ENCODE results near the gene GTPBP6. TPM values are rescaled to one million over a fixed set of nuclear protein-coding genes. Genes with fewer than 3 reads are reported as not detected.
"Not testable (repeated sequence)": the region's sequence is repeated elsewhere in the genome, so short reads cannot be mapped to it uniquely, and the experiment has no call there.

GTPBP6 gene
- total and polyA plus RNA-seq, 8 donors = 20.3 to 57.8 (median 32.1) TPM

- Histone ChIP-seq H3K4me3 (no peak overlapping the region), H3K27ac (no peak overlapping the region), H3K9me3 (no peaks in the 10 kb centered on the region), H3K27me3 (no peaks in the 10 kb centered on the region), H3K4me1 (no peaks in the 10 kb centered on the region), H3K36me3 (no peaks in the 10 kb centered on the region)
- no peak for ATAC-seq
- intact Hi-C loops (cut with DNase I) = no loop called here
- no peak for FAIRE-seq
- 94% methylated on average over 18 to 21 of the region's 21 CpGs for WGBS, 2 donors
- peak in 3 of 6 donors; percentile 11 to 62 (median 30) for DNase-seq
- TF ChIP-seq CTCF (IDR thresholded peaks at IDR 0.05) = no peak
These were observed 47.7 kb downstream of the GTPBP6 start for GRCh38 chrX:270848-271367.

GRCh38 chrX:267771-268261, 50.8 kb downstream of the GTPBP6 start:
- FAIRE-seq (no peak), ATAC-seq (no peak), DNase-seq (peak in 3 of 6 donors; percentile 8 to 52 (median 42))
- TF ChIP-seq CTCF (IDR thresholded peaks at IDR 0.05) = no peak
- Histone ChIP-seq H3K4me3 (no peak overlapping the region), H3K9me3 (no peaks in the 10 kb centered on the region), H3K27me3 (no peaks in the 10 kb centered on the region), H3K4me1 (peaks cover 3 to 4% (median 3%) of the 10 kb centered on the region in 3 donors), H3K27ac (no peak overlapping the region), H3K36me3 (no peaks in the 10 kb centered on the region)
- 92% methylated on average over 33 of the region's 33 CpGs for WGBS, 2 donors
- intact Hi-C loops (cut with DNase I) = no loop called here

- DNase-seq (peak in 4 of 6 donors; percentile 3 to 21 (median 8)), ATAC-seq (no peak), FAIRE-seq (no peak)
- intact Hi-C loops (cut with DNase I) = no loop called here
- Histone ChIP-seq H3K4me1 (peaks cover 11 to 13% (median 13%) of the 10 kb centered on the region in 3 donors), H3K4me3 (no peak overlapping the region), H3K27ac (no peak overlapping the region), H3K9me3 (no peaks in the 10 kb centered on the region), H3K27me3 (no peaks in the 10 kb centered on the region), H3K36me3 (no peaks in the 10 kb centered on the region)
- no peak for TF ChIP-seq CTCF (IDR thresholded peaks at IDR 0.05)
- 92 to 95% methylated on average over 8 of the region's 8 CpGs for WGBS, 2 donors
These were observed 53.1 kb downstream of the GTPBP6 start for GRCh38 chrX:265502-265901.

- no peak for TF ChIP-seq CTCF (IDR thresholded peaks at IDR 0.05)
- peak in 4 of 6 donors; percentile 5 to 52 (median 20) for DNase-seq
- Histone ChIP-seq H3K4me3 (no peak overlapping the region), H3K9me3 (no peaks in the 10 kb centered on the region), H3K36me3 (no peaks in the 10 kb centered on the region), H3K27ac (no peak overlapping the region), H3K4me1 (peaks cover 11 to 13% (median 13%) of the 10 kb centered on the region in 3 donors), H3K27me3 (no peaks in the 10 kb centered on the region)
- WGBS, 2 donors = 76 to 79% methylated on average over 16 of the region's 16 CpGs
- FAIRE-seq = no peak
- ATAC-seq = peak; percentile 44 to 52 (median 48)
- intact Hi-C loops (cut with DNase I) = no loop called here
These were observed 53.8 kb downstream of the GTPBP6 start for GRCh38 chrX:264634-265455.

GRCh38 chrX:264006-264405, 54.6 kb downstream of the GTPBP6 start:
- H3K4me1 ChIP-seq = peaks cover 11 to 13% (median 13%) of the 10 kb centered on the region in 3 donors
- ATAC-seq; H3K36me3 ChIP-seq; intact Hi-C loops (cut with DNase I); H3K9me3 ChIP-seq; FAIRE-seq; H3K27ac ChIP-seq; H3K27me3 ChIP-seq; H3K4me3 ChIP-seq: not testable (repeated sequence)
- WGBS, 2 donors = 79 to 82% methylated on average over 16 of the region's 16 CpGs
- DNase-seq = peak in 3 of 6 donors; percentile 10 to 23 (median 14)

Measured in pancreas (tissue), 10 donors.